Embryonic facial prominence (tissue), 1 donor: ENCODE measurements around the gene PAQR3.

Source experiments
- DNase-seq: peaks from one replicate; pipeline ENCODE4 v3.0.0-alpha.2; 2016; ENCODE audit errors: extremely low spot score

The PAQR3 gene

GRCh38 chr4:78938868-78939666 is at the start of gene PAQR3:
PAQR3 (minus strand) TSS chr4:78939438; CDS start chr4:78939224, 214 bp downstream.
- DNase-seq = peak; percentile 69

- no peak for DNase-seq
These were observed 48.4 kb upstream of the PAQR3 start for GRCh38 chr4:78987683-78988082.

- DNase-seq = no peak
These were observed 45.4 kb upstream of the PAQR3 start for GRCh38 chr4:78984593-78984992.

- DNase-seq = no peak
These were observed 36.6 kb upstream of the PAQR3 start for GRCh38 chr4:78975865-78976264.

- DNase-seq = no peak
These were observed 32.5 kb upstream of the PAQR3 start for GRCh38 chr4:78971776-78972175.

- DNase-seq = no peak
These were observed 32.1 kb upstream of the PAQR3 start for GRCh38 chr4:78971326-78971725.

- no peak for DNase-seq
These were observed 23.4 kb upstream of the PAQR3 start for GRCh38 chr4:78962597-78963115.

GRCh38 chr4:78960926-78961325 is 21.7 kb upstream of the PAQR3 start:
- DNase-seq = no peak

- DNase-seq = no peak
These were observed 17.7 kb upstream of the PAQR3 start for GRCh38 chr4:78956975-78957374.

GRCh38 chr4:78953769-78954666 is 14.8 kb upstream of the PAQR3 start:
- no peak for DNase-seq

- DNase-seq = no peak
These were observed 14.0 kb upstream of the PAQR3 start for GRCh38 chr4:78953231-78953630.

- DNase-seq = peak; percentile 16
These were observed 12.7 kb upstream of the PAQR3 start for GRCh38 chr4:78951862-78952472.

GRCh38 chr4:78949735-78950134 is 10.5 kb upstream of the PAQR3 start:
- no peak for DNase-seq

GRCh38 chr4:78945651-78946179 is 6.5 kb upstream of the PAQR3 start:
- no peak for DNase-seq

GRCh38 chr4:78944381-78944780 is 5.1 kb upstream of the PAQR3 start:
- DNase-seq = no peak

- DNase-seq = no peak
These were observed 1.5 kb upstream of the PAQR3 start for GRCh38 chr4:78940752-78941151.

- DNase-seq = peak; percentile 10
These were observed 400 bp upstream of the PAQR3 start for GRCh38 chr4:78939667-78940008.

GRCh38 chr4:78938474-78938867 is 767 bp downstream of the PAQR3 start:
- peak; percentile 22 for DNase-seq

- no peak for DNase-seq
These were observed 1.4 kb downstream of the PAQR3 start for GRCh38 chr4:78937837-78938236.

GRCh38 chr4:78936989-78937388 is 2.2 kb downstream of the PAQR3 start:
- no peak for DNase-seq

- DNase-seq = no peak
These were observed 9.1 kb downstream of the PAQR3 start for GRCh38 chr4:78930016-78930629.

- DNase-seq = no peak
These were observed 10.4 kb downstream of the PAQR3 start for GRCh38 chr4:78928835-78929234.
